OCI-LY1 (cell line): Measurements from ENCODE around the gene CYP4F2.

Source experiments
- H2AFZ ChIP-seq: fragments of 200-600 bp; sonication (generic), shearing (Covaris generic); 2 replicates; pipeline ENCODE4 v1.6.0; 2014; ENCODE audit warnings: antibody characterized with exemption, mild to moderate bottlenecking, low read length
- H3F3A ChIP-seq: fragments of 200-600 bp; sonication (generic), shearing (Covaris generic); 2 replicates; pipeline ENCODE4 v1.6.0; 2014; ENCODE audit warnings: mild to moderate bottlenecking, antibody characterized with exemption, low read length, moderate library complexity; ENCODE audit not compliant: insufficient read depth
- H3K27ac ChIP-seq: fragments of 200-600 bp; sonication (generic); 2 replicates; pipeline ENCODE4 v1.5.1; 2014; ENCODE audit warnings: low read length, mixed run types, mild to moderate bottlenecking, low read depth; ENCODE audit not compliant: poor library complexity, severe bottlenecking
- H3K27me3 ChIP-seq: fragments of 200-600 bp; sonication (generic); 2 replicates; pipeline ENCODE4 v1.6.0; 2014; ENCODE audit warnings: antibody characterized with exemption, mild to moderate bottlenecking, low read length, moderate library complexity; ENCODE audit not compliant: insufficient read depth
- H3K36me3 ChIP-seq: fragments of 200-600 bp; sonication (generic); 2 replicates; pipeline ENCODE4 v1.6.1; 2014; ENCODE audit warnings: mild to moderate bottlenecking, antibody characterized with exemption, low read length, moderate library complexity, mixed read lengths; ENCODE audit not compliant: insufficient read depth
- H3K4me1 ChIP-seq: fragments of 200-600 bp; sonication (generic); 2 replicates; pipeline ENCODE4 v1.5.1; 2014; ENCODE audit warnings: mild to moderate bottlenecking, low read length, moderate library complexity; ENCODE audit not compliant: insufficient read depth, severe bottlenecking
- H3K4me2 ChIP-seq: fragments of 200-600 bp; sonication (generic), shearing (Covaris generic); 2 replicates; pipeline ENCODE4 v1.6.1; 2014; ENCODE audit warnings: low read length
- H3K4me3 ChIP-seq: fragments of 200-600 bp; sonication (generic); 2 replicates; pipeline ENCODE4 v1.5.1; 2014; ENCODE audit warnings: low read length, low read depth, mild to moderate bottlenecking, mixed read lengths; ENCODE audit not compliant: poor library complexity, severe bottlenecking
- H3K79me2 ChIP-seq: fragments of 200-600 bp; shearing (Covaris generic); 2 replicates; pipeline ENCODE4 v1.6.1; 2016; ENCODE audit warnings: mixed run types, low read length, mixed read lengths; ENCODE audit not compliant: insufficient read depth
- H3K9ac ChIP-seq: fragments of 200-600 bp; sonication (generic), shearing (Covaris generic); 2 replicates; pipeline ENCODE4 v1.6.1; 2014; ENCODE audit warnings: mild to moderate bottlenecking, low read length, mixed read lengths
- H3K9me2 ChIP-seq: fragments of 200-600 bp; sonication (generic), shearing (Covaris generic); 2 replicates; pipeline ENCODE4 v1.6.1; 2014; ENCODE audit warnings: low read depth, mild to moderate bottlenecking, low read length, mixed read lengths
- H3K9me3 ChIP-seq: fragments of 200-600 bp; shearing (Covaris generic); 2 replicates; pipeline ENCODE4 v1.6.1; 2014; ENCODE audit warnings: low read length, mixed read lengths
- H4K20me1 ChIP-seq: fragments of 200-600 bp; sonication (generic), shearing (Covaris generic); 2 replicates; pipeline ENCODE4 v1.6.0; 2016; ENCODE audit warnings: mild to moderate bottlenecking, low read length; ENCODE audit not compliant: insufficient read depth
- EZH2 ChIP-seq: fragments of 200-600 bp; sonication (generic), shearing (Covaris generic); IDR thresholded peaks from 2 replicates; pipeline ENCODE4 v1.8.0; 2017; ENCODE audit warnings: borderline replicate concordance, mixed run types, mild to moderate bottlenecking, antibody characterized with exemption, low read length, moderate library complexity, mixed read lengths
- TF ChIP-seq, protein P1 (sequence below): fragments of 200-600 bp; sonication (generic), shearing (Covaris generic); IDR thresholded peaks from 2 replicates; pipeline ENCODE4 v1.5.1; 2017; ENCODE audit warnings: mild to moderate bottlenecking, antibody characterized with exemption, low read length, moderate library complexity, mixed read lengths

Gene CYP4F2, protein sequence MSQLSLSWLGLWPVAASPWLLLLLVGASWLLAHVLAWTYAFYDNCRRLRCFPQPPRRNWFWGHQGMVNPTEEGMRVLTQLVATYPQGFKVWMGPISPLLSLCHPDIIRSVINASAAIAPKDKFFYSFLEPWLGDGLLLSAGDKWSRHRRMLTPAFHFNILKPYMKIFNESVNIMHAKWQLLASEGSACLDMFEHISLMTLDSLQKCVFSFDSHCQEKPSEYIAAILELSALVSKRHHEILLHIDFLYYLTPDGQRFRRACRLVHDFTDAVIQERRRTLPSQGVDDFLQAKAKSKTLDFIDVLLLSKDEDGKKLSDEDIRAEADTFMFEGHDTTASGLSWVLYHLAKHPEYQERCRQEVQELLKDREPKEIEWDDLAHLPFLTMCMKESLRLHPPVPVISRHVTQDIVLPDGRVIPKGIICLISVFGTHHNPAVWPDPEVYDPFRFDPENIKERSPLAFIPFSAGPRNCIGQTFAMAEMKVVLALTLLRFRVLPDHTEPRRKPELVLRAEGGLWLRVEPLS

DNA sequence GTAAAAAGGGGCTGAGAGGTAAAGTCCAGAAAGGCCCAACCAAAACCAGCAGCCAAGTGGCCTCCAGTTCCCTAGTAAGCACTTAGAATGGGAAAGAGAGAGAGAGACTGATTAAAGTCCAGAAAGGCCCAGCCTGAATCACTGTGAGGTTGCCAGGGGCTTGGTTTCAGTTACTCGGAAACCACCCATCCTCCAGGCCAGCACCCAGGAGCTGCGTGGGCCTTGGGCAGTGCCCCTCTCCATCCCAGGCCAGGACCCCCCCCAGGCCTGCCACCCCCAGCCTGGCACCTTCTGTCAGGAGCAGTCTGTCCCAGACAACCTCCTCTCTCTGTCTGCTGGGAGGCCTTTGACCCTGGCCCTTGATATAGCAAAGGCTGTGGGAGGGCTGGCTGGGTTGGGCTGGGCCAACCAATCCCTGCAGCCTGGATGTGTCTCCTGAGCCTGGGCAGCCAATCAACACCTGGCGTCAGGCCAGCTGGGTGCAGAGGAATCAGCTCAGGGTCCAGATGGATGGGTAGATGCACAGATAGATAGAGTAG, at the start of gene CYP4F2:
Gene CYP4F2, minus strand, starts transcription at position 337 of the 539 bp plus-strand sequence. CDS start 463 bp downstream, outside the sequence.
- H3K9me3 ChIP-seq = no peaks in the 10 kb centered on the region
- H3K4me3 ChIP-seq = no peak within 1 kb of the TSS
- H3F3A ChIP-seq = no peaks in the 10 kb centered on the region
- no peak within 1 kb of the TSS for H3K4me2 ChIP-seq
- H3K79me2 ChIP-seq = no peaks in the 10 kb centered on the region
- H3K36me3 ChIP-seq = no peaks in the 10 kb centered on the region
- H3K9ac ChIP-seq = no peak within 1 kb of the TSS
- no peak within 1 kb of the TSS for H2AFZ ChIP-seq
- no peaks in the 10 kb centered on the region for H4K20me1 ChIP-seq
- no peaks in the 10 kb centered on the region for H3K27me3 ChIP-seq
- H3K9me2 ChIP-seq = no peaks in the 10 kb centered on the region
- H3K27ac ChIP-seq = no peak within 1 kb of the TSS
- TF ChIP-seq, protein P1, sequence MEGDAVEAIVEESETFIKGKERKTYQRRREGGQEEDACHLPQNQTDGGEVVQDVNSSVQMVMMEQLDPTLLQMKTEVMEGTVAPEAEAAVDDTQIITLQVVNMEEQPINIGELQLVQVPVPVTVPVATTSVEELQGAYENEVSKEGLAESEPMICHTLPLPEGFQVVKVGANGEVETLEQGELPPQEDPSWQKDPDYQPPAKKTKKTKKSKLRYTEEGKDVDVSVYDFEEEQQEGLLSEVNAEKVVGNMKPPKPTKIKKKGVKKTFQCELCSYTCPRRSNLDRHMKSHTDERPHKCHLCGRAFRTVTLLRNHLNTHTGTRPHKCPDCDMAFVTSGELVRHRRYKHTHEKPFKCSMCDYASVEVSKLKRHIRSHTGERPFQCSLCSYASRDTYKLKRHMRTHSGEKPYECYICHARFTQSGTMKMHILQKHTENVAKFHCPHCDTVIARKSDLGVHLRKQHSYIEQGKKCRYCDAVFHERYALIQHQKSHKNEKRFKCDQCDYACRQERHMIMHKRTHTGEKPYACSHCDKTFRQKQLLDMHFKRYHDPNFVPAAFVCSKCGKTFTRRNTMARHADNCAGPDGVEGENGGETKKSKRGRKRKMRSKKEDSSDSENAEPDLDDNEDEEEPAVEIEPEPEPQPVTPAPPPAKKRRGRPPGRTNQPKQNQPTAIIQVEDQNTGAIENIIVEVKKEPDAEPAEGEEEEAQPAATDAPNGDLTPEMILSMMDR = no peak
- no peak for TF ChIP-seq EZH2
- H3K4me1 ChIP-seq = no peaks in the 10 kb centered on the region

DNA sequence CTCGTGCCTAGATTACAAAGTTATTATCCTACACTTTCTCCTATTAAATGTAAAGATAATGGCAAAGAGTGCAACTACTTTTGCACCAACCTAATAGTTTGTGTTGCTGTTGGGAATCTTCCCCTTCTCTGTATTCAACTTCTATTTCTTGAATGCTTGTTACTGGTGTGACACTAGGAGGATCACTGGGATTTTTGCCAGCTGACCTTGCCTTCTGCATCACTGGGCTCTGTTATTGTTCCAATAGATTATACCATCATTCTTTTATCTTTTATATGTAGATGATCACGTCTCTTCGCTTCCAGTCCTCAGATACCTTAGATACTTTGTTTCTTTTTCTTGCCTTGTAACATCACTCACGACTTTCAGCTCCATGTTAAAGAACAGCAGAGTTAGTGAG, 47.4 kb upstream of the CYP4F2 start:
- H3K4me1 ChIP-seq = no peaks in the 10 kb centered on the region
- H3K9ac ChIP-seq = no peak overlapping the region
- H3K9me2 ChIP-seq = no peaks in the 10 kb centered on the region
- no peaks in the 10 kb centered on the region for H3K79me2 ChIP-seq
- peaks cover 5% of the 10 kb centered on the region; the same call in 1 of the 2 replicates for H3K9me3 ChIP-seq
- H3F3A ChIP-seq = no peaks in the 10 kb centered on the region
- no peak overlapping the region for H2AFZ ChIP-seq
- H3K4me3 ChIP-seq = no peak overlapping the region
- no peak overlapping the region for H3K27ac ChIP-seq
- no peaks in the 10 kb centered on the region for H4K20me1 ChIP-seq
- no peaks in the 10 kb centered on the region for H3K27me3 ChIP-seq
- H3K36me3 ChIP-seq = no peaks in the 10 kb centered on the region
- TF ChIP-seq EZH2 = no peak
- TF ChIP-seq, protein P1 = no peak
- no peak overlapping the region for H3K4me2 ChIP-seq

DNA sequence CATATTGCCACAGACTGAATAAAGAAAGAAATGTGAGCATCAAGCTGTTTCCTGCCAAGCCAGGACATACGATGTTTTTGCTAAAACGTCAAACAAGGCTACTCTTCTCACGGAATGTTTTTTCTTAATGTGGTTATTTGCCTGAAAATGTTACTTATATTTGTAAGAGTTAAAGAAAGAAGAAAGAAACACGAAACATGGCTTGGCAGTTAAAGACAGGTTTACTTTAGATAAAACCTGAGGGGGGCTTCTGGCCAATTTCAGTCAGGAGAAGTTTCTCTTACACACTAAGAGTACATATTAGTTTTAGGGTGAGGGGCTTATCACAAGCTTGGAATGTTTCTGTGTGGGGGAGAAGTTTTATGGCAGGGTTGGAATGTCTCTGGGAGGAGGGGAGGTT, 46.5 kb upstream of the CYP4F2 start:
- TF ChIP-seq EZH2 = no peak
- TF ChIP-seq, protein P1 = no peak
- no peak overlapping the region for H2AFZ ChIP-seq
- H4K20me1 ChIP-seq = no peaks in the 10 kb centered on the region
- no peak overlapping the region for H3K4me2 ChIP-seq
- no peaks in the 10 kb centered on the region for H3K9me2 ChIP-seq
- H3F3A ChIP-seq = no peaks in the 10 kb centered on the region
- no peaks in the 10 kb centered on the region for H3K4me1 ChIP-seq
- H3K27ac ChIP-seq = no peak overlapping the region
- no peaks in the 10 kb centered on the region for H3K79me2 ChIP-seq
- no peak overlapping the region for H3K4me3 ChIP-seq
- peaks cover 5% of the 10 kb centered on the region; the same call in 1 of the 2 replicates for H3K9me3 ChIP-seq
- no peaks in the 10 kb centered on the region for H3K27me3 ChIP-seq
- H3K9ac ChIP-seq = no peak overlapping the region
- H3K36me3 ChIP-seq = no peaks in the 10 kb centered on the region
